KG1 (cell line): ENCODE data around the gene ST3GAL2.
"Not testable (repeated sequence)": the region's sequence is repeated elsewhere in the genome, so short reads cannot be mapped to it uniquely, and the experiment has no call there.

ENCODE experiments used
- DNase-seq: peaks from one replicate; lab custom pipeline; 2025; lab: John Stamatoyannopoulos, UW

ST3GAL2 gene

DNA sequence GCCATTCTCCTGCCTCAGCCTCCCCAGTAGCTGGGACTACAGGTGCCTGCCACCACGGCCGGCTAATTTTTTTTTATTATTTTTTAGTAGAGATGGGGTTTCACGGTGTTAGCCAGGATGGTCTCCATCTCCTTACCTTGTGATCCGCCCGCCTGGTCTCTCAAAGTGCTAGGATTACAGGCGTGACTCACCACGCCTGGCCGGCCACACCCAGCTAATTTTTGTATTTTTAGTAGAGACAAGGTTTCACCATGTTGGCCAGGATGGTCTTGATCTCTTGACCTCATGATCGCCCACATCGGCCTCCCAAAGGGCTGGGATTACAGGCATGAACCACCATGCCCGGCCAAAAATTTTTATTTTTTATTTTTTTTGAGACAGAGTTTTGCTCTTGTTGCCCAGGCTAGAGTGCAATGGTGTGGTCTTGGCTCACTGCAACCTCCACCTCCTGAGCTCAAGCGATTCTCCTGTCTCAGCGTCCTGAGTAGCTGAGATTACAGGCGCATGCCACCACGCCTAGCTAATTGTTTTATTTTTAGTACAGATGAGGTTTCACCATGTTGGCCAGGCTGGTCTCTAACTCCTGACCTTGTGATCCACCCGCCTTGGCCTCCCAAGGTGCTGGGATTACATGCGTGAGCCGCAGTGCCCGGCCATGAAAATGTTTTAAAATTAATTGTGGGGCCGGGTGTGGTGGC lies 52.5 kb downstream of the ST3GAL2 start:
- DNase-seq = not testable (repeated sequence)

- DNase-seq = no peak
Observed at GRCh38 chr16:70383421-70383960, 55.4 kb downstream of the ST3GAL2 start.

- no peak for DNase-seq
Observed at GRCh38 chr16:70381604-70382342, 57.1 kb downstream of the ST3GAL2 start.

DNA sequence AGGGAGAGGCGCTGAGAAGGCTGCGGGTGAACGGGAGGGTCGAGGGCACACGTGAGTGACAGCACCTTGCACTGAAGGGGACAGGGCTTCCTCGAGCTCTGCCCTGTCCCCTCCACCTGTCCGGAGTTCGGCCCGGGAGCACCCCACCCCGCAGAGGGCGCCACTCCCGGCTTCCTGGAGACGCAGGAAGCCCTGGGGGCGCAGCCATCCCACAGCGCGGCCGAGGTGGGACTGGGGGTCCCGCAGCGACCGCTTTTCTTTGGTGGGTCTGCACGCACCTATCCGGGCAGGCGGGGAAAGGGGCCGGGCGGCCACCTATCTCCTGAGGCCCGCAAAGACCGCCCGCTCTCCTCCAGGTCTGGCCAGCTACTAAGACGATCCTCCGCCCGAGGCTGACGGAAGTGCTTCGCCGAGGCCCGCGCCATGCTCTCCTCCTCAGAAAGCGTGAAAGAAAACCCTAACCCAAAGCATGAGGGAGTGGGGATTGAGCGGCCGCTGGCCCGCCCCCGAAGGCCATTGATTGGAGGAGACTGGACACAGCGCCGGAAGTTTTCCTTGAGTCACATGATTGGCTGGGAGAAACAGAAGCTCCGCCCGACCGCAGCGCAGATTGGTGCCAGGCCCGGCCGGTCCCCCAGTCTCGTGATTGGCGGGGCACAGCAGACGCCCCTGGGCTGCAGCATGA lies 57.8 kb downstream of the ST3GAL2 start:
- peak; percentile 95 for DNase-seq

DNA sequence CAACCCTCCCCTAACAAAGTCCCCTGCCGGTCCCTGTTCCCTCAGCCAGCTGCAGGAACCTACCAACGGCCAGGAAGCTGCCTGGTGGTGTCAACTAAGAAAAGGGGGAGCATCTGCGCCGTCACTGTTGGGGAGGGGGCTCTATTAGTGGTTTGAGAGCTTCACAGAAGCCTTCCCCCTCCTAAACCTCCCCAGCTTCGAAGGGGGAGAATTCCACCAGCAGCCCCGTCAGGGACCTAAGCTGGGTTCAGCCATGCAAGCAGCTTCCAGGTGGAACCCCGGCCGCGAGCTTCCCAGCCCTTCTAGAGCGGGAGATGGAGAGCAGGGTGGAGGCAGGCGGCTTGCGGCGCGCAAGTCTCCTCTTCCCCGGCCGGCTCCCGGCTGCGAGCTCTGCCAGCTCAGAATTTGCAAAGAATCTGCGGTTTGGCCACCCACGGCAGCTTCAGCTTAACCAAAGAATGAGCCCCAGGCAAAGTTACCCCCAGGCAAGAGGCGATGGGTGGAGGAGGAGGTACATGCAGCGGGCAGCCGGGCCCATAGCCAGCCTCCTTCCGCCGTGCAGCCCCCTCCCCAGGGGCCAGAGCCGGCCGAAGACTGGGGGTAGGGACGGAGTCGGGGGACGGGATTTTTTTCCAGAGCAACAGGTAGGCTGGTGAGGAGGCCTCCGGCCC lies 58.5 kb downstream of the ST3GAL2 start:
- DNase-seq = no peak

DNA sequence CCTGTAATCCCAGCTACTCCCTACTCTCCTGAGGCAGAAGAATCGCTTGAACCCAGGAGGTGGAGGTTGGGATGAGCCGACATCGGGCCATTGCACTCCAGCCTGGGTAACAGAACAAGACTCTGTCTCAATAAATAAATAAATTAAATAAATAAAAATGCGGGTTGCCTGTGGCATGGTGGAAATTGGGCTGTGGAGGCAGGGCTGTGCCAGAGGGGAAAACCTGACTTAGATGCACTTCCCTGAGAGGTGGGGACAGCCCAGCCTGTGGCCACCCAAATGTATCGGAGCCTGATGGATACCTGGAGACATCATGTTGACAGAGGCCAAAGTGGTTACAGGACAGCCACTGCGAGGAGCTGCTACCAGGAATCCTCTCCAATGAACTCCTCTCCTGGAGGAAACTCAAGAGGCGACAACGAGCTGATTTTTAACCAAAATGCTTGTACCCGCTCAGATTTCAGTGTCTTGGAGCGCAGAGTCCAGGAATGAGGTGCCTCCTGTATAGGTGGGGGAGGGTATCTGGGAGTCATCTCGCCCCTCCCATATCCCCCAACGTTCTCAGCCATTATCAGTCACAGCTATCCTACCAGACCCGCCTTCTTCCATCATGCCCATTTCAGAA lies 59.9 kb downstream of the ST3GAL2 start:
- DNase-seq = no peak

- DNase-seq = no peak
Observed at GRCh38 chr16:70377782-70378181, 61.1 kb downstream of the ST3GAL2 start.

- no peak for DNase-seq
Observed at GRCh38 chr16:70375636-70376611, 63.0 kb downstream of the ST3GAL2 start.

- DNase-seq = no peak
Observed at GRCh38 chr16:70374213-70374612, 64.7 kb downstream of the ST3GAL2 start.

DNA sequence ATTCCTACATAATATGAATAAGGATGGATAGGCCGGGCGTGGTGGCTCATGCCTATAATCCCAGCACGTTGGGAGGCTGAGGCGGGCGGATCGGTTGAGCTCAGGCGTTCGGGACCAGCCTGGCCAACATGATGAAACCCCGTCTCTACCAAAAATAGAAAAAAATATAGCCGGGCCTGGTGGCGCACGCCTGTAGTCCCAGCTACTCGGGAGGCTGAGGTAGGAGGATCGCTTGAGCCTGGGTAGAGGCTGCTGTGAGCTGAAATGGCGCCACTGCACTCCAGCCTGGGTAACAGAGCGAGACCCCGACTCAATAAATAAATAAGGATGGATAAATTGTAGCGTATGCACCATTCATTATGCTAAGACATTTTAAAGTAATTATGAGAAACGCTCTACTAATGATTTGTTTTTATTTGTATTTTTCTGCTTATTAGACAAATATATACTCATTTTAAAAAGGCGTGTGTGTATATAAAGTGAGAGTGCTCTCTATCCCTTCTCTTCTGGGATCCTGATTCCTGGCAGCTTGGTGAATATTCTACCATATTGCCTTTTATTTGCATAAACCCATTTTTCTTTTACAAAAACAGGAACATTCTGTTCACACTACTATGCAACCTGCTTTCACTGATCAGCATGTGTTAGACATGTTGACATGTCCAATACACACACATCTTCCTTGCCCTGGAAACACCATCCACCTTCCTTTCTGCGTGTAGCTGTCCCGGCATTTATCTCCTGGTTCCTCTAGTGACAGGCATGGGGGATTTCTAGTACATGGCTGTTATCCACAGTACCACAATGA lies 65.8 kb downstream of the ST3GAL2 start:
- DNase-seq = no peak

DNA sequence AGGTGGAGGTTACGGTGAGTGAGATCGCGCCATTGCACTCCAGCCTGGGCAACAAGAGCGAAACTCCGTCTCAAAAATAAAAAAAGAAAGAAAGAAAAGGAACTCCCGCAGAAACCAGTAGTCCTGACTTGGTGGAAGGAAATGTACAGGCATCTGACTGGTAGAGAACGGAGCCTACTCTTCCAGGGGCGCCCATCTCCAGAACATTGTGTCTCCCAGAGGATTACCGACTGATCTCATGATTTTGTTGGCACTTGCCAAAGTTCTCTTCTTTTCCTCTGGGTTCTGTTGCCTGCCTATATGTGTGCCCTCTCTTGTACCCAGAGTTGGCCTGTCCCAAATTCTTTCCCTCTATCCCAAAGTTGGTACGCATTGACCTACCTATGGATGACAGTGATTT lies 68.0 kb downstream of the ST3GAL2 start:
- DNase-seq = no peak

GRCh38 chr16:70370145-70370544 lies 68.8 kb downstream of the ST3GAL2 start:
- not testable (repeated sequence) for DNase-seq

DNA sequence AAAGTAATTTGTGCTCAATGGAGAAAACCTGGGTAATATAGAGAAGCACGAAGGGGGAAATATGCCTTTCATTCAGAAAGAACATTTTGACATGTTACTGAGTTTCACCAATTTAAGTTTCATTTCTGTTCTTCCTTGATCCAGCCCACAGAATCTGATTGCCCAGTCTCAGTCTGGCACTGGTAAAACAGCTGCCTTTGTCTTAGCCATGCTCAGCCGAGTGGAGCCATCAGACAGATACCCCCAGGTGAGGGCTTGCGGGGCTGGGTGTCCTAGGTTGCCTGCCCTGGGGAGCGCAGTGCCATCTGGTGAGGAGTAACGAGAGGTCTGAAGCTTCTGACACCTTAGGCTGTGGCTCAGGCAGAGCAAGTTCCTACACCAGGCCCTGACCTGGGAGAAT lies 74.5 kb downstream of the ST3GAL2 start:
- DNase-seq = no peak

DNA sequence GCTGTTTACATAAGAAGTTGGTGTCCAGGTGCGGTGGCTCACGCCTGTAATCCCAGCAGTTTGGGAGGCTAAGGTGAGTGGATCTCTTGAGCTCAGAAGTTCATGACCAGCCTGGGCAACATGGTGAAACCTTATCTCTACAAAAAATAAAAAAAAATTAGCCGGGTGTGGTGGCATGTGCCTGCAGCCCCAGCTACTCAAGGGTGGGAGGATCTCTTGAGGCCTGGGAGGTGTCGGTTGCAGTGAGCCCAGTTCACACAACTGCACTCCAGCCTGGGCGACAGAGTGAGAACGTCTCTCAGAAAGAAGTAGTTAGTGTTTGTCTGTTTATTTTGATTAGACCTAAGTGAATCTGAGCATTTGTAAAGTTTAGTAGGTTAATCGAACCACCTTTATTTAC lies 79.3 kb downstream of the ST3GAL2 start:
- no peak for DNase-seq

GRCh38 chr16:70349783-70350182 lies 89.1 kb downstream of the ST3GAL2 start:
- no peak for DNase-seq

GRCh38 chr16:70348991-70349390 lies 89.9 kb downstream of the ST3GAL2 start:
- DNase-seq = no peak

GRCh38 chr16:70345840-70346239 lies 93.1 kb downstream of the ST3GAL2 start:
- no peak for DNase-seq

DNA sequence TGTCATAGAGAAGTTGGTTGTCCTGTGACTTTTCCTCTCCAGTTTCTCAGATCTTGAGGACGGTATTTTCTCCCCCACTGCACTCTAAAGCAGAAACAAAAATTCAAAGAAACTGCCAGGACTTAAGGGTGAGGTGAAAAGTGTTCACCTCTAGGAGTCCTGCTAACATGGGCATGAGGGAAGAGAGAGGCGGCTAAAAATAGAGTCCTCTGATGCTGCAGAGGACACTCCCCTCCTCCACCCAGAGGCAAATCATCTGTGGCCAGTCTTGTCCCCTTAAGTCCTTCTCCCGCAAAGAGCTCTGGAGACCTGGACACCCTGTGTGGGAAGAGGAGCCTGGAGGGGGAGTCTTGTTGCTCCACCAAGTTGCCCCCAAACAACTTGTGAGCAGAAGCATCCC lies 96.9 kb downstream of the ST3GAL2 start:
- no peak for DNase-seq

- DNase-seq = no peak
Observed at GRCh38 chr16:70341600-70341999, 97.3 kb downstream of the ST3GAL2 start.

DNA sequence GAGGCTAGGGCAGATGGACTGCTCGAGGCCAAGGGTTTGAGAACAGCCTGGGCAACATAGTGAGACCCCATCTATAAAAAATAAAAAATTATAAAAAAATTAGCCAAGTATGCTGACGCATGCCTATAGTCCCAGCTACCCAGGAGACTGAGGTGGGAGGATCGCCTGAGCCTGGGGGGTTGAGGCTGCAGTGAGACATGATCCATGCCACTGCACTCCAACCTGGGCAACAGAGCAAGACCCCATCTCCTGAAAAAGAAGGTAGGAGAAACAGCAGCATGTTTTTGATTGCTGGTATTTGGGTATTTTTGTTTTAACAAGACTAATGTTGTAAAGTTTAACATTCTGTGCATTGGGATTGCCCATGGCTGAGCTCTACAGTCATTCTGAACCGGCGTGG lies 101.1 kb downstream of the ST3GAL2 start:
- DNase-seq = no peak
